AG10803 (cell line): Measurements from ENCODE around the gene ONECUT1.
A peak's percentile ranks its signal among the peaks of the same experiment; 100 is the strongest.

Source experiments
- DNase-seq: peaks from one replicate; pipeline ENCODE4 v3.0.0; 2010; ENCODE audit warnings: low read depth
- H3K4me3 ChIP-seq: 2 replicates; pipeline ENCODE4 v1.5.1; 2011; ENCODE audit warnings: mild to moderate bottlenecking, low read length, control low read depth
- CTCF ChIP-seq: conservative IDR thresholded peaks from 2 replicates; pipeline ENCODE4 v1.5.1; 2011; ENCODE audit warnings: mild to moderate bottlenecking, low read length, control low read depth, inconsistent platforms

The ONECUT1 gene

GRCh38 chr15:52751522-52751921 lies 38.6 kb downstream of the ONECUT1 start:
- no peak for DNase-seq
- no peak for TF ChIP-seq CTCF

GRCh38 chr15:52749258-52749657 lies 40.9 kb downstream of the ONECUT1 start:
- no peak for TF ChIP-seq CTCF
- no peak overlapping the region for H3K4me3 ChIP-seq
- no peak for DNase-seq

More at GRCh38 chr15:52751522-52751921, 38.6 kb downstream of the ONECUT1 start:
- H3K4me3 ChIP-seq: no peak overlapping the region

GRCh38 chr15:52746162-52746757 lies 43.9 kb downstream of the ONECUT1 start:
- no peak for TF ChIP-seq CTCF
- H3K4me3 ChIP-seq: no peak overlapping the region
- no peak for DNase-seq

- DNase-seq: no peak
- no peak for TF ChIP-seq CTCF
- H3K4me3 ChIP-seq: no peak overlapping the region
Observed at GRCh38 chr15:52745326-52746161, 44.6 kb downstream of the ONECUT1 start.

DNA sequence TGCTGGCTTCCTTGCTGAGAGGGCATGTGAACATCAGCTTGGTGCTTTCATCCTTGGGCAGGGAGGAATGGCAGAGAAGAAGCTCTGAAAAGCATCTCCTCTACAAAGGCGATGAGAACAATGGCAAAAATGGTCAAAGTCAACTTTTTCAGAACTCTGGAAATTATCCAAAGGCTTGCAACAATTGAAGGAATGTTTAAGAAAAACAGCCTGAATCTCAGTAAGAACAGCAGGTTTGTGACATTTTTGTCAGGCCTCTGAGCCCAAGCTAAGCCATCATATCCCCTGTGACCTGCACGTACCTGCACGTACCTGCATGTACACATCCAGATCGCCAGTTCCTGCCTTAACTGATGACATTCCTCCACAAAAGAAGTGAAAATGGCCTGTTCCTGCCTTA lies 51.8 kb downstream of the ONECUT1 start:
- no peak for DNase-seq
- no peak for TF ChIP-seq CTCF
- no peak overlapping the region for H3K4me3 ChIP-seq

GRCh38 chr15:52737720-52738119 lies 52.4 kb downstream of the ONECUT1 start:
- no peak overlapping the region for H3K4me3 ChIP-seq
- peak; percentile 33 for DNase-seq
- no peak for TF ChIP-seq CTCF
